22Rv1 (cell line): ENCODE data around the gene THADA.

ENCODE experiments used
- ZFX ChIP-seq: fragments of 450-650 bp; IDR thresholded peaks from 2 replicates; pipeline ENCODE4 v1.6.1; 2017; ENCODE audit warnings: antibody characterized with exemption, borderline replicate concordance
- TF ChIP-seq, protein P1 (sequence below): fragments of 450-650 bp; IDR thresholded peaks from 2 replicates; pipeline ENCODE4 v1.5.1; 2017; ENCODE audit warnings: mild to moderate bottlenecking

DNA sequence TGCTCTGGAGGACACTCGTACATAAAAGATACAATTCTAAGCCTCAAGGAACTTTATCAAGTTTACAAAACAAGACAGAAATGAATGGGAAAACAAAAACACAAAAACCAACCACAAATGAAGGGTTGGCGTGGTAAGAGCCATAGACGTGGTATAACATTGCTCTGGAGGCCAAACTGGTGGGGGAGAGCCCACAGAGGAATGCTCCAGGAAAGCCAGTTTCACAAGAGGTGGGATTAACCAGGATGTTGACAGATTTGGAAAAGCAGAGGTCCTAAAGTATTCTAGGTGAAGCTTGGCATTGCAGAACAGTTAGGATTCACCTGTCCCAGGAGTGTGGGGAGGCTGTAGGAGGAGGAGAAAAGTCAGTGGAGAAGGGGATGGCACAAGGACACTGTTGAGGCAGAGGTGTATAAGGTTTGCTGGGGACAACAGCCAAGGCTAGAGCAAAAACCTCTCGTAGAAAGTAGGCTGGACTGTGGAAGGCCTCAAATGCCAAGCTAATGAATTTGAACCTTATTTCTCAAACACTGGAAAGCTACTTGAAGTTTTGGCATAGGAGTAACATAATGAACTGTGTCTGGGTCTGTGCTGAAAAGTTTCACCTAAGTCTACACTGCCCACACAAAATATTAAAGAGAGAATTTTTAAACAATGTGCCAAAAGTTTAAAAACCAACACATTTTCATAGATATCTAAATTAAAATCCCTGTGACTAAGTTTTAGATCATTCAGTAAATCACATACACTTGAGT lies 135.1 kb downstream of the THADA start:
- TF ChIP-seq, protein P1, sequence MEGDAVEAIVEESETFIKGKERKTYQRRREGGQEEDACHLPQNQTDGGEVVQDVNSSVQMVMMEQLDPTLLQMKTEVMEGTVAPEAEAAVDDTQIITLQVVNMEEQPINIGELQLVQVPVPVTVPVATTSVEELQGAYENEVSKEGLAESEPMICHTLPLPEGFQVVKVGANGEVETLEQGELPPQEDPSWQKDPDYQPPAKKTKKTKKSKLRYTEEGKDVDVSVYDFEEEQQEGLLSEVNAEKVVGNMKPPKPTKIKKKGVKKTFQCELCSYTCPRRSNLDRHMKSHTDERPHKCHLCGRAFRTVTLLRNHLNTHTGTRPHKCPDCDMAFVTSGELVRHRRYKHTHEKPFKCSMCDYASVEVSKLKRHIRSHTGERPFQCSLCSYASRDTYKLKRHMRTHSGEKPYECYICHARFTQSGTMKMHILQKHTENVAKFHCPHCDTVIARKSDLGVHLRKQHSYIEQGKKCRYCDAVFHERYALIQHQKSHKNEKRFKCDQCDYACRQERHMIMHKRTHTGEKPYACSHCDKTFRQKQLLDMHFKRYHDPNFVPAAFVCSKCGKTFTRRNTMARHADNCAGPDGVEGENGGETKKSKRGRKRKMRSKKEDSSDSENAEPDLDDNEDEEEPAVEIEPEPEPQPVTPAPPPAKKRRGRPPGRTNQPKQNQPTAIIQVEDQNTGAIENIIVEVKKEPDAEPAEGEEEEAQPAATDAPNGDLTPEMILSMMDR = no peak
- no peak for TF ChIP-seq ZFX
